Transverse colon (tissue), 4 donors: Measurements from ENCODE around the gene CFHR5. TPM values are rescaled to one million over a fixed set of nuclear protein-coding genes. Genes with fewer than 3 reads are reported as not detected.

Experiments used
- DNase-seq: peaks from one replicate; pipeline ENCODE4 v3.0.0-alpha.2; 2019
- H3K27ac ChIP-seq, 4 donors: fragments of 200-600 bp; sonication (generic); 2 replicates each; pipeline ENCODE4 v1.5.1; 2016 to 2018; ENCODE audit warnings: inconsistent platforms in 4 of 4
- H3K27me3 ChIP-seq: fragments of 200-600 bp; sonication (generic); 2 replicates; pipeline ENCODE4 v1.5.1; 2017; ENCODE audit warnings: inconsistent platforms
- H3K36me3 ChIP-seq, 4 donors: fragments of 200-600 bp; sonication (generic); 2 replicates each; pipeline ENCODE4 v1.5.1; 2017 to 2019; ENCODE audit warnings: inconsistent platforms in 4 of 4
- H3K4me1 ChIP-seq, 4 donors: fragments of 200-600 bp; sonication (generic); 2 replicates each; pipeline ENCODE4 v1.5.1; 2017 to 2020; ENCODE audit warnings: inconsistent platforms in 4 of 4
- H3K4me3 ChIP-seq, 4 donors: fragments of 200-600 bp; sonication (generic); 1 replicate in 1 of 4; 2 replicates in 3 of 4; pipeline versions ENCODE4 v1.5.1 to v1.6.1; 2017 to 2019; ENCODE audit warnings: inconsistent platforms in 4 of 4
- H3K9me3 ChIP-seq, 2 donors: fragments of 200-600 bp; sonication (generic); 2 replicates each; pipeline ENCODE4 v1.5.1; 2017 to 2019; ENCODE audit warnings: inconsistent platforms in 2 of 2
- EP300 ChIP-seq: sonication (generic); formaldehyde crosslinking; IDR thresholded peaks from one replicate; pipeline ENCODE4 v1.6.1; 2017; ENCODE audit warnings: antibody characterized with exemption, low read depth
- POLR2A ChIP-seq: fragments of 450-650 bp; IDR thresholded peaks from one replicate; pipeline ENCODE4 v1.6.1; 2016; ENCODE audit warnings: antibody characterized with exemption, mild to moderate bottlenecking, moderate library complexity
- POLR2AphosphoS5 ChIP-seq, 3 donors: sonication (generic); formaldehyde crosslinking; IDR thresholded peaks; one replicate each; pipeline ENCODE4 v1.6.1; 2016; ENCODE audit warnings: antibody characterized with exemption in 3 of 3
- WGBS, 2 donors: methylation state at CpG; one replicate each; pipeline ENCODE4 v1.1.5; 2018; ENCODE audit warnings: low coverage in 1 of 2; 5-methylcytosine and 5-hydroxymethylcytosine counted together
- in situ Hi-C, 4 donors: fragments of 200-750 bp; cut with MboI; loops; one replicate each; pipeline versions ENCODE4 v1.15.0 to v1.15.1; 2017; ENCODE audit warnings: low sequenced_read_pairs in 3 of 4, low pct_ligation_motif_present in 1 of 4, low pct_unique_long_range_greater_than_20kb in 1 of 4
- intact Hi-C: fragments of 100-400 bp; cut with DNase I; formaldehyde crosslinking; loops from one replicate; pipeline ENCODE4 v1.15.1; 2023; ENCODE audit warnings: low total_unique reads
- total RNA-seq, 4 donors: library from RNA; depleted of rRNA; stranded (reverse); fragments of >200 nt; gene quantifications; one replicate each; pipeline ENCODE4 v1.1.0, GENCODE V29; 2016
- TF ChIP-seq, protein P1 (sequence below), 5 experiments: fragments of 200-600 bp in 3 of 5; fragments of 450-650 bp in 2 of 5; sonication (generic) in 3 of 5; IDR thresholded peaks; 1 replicate in 2 of 5; 2 replicates in 3 of 5; pipeline ENCODE4 v1.5.1; 2016 to 2017; ENCODE audit warnings: antibody characterized with exemption in 5 of 5, inconsistent platforms in 3 of 5, mild to moderate bottlenecking in 2 of 5, moderate library complexity in 1 of 5

Gene CFHR5
- total RNA-seq, 4 donors from 2014 or later, result not detected

DNA sequence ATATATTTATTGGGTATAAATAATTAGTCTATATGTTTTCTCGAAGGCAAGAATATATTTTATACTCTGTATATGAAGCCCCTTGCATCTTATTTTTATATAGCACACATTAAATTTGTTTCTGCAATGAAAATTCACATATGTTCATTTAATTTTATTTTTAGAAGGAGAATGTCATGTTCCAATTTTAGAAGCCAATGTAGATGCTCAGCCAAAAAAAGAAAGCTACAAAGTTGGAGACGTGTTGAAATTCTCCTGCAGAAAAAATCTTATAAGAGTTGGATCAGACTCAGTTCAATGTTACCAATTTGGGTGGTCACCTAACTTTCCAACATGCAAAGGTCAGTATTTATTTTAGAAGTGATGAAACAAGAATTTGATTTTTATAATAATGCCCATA, 16.6 kb downstream of the CFHR5 start:
- Histone ChIP-seq H3K36me3 (no peaks in the 10 kb centered on the region), H3K27ac (no peak overlapping the region), H3K9me3 (no peaks in the 10 kb centered on the region), H3K4me1 (no peaks in the 10 kb centered on the region), H3K27me3 (no peaks in the 10 kb centered on the region), H3K4me3 (no peak overlapping the region)
- no peak for TF ChIP-seq EP300
- no peak for TF ChIP-seq POLR2AphosphoS5 (IDR thresholded peaks at IDR 0.05)
- TF ChIP-seq POLR2A, result no peak
- TF ChIP-seq, protein P1, sequence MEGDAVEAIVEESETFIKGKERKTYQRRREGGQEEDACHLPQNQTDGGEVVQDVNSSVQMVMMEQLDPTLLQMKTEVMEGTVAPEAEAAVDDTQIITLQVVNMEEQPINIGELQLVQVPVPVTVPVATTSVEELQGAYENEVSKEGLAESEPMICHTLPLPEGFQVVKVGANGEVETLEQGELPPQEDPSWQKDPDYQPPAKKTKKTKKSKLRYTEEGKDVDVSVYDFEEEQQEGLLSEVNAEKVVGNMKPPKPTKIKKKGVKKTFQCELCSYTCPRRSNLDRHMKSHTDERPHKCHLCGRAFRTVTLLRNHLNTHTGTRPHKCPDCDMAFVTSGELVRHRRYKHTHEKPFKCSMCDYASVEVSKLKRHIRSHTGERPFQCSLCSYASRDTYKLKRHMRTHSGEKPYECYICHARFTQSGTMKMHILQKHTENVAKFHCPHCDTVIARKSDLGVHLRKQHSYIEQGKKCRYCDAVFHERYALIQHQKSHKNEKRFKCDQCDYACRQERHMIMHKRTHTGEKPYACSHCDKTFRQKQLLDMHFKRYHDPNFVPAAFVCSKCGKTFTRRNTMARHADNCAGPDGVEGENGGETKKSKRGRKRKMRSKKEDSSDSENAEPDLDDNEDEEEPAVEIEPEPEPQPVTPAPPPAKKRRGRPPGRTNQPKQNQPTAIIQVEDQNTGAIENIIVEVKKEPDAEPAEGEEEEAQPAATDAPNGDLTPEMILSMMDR (IDR thresholded peaks at IDR 0.05), result no peak
- intact Hi-C loops (no loop called here), in situ Hi-C loops (no loop called here)
- WGBS, 2 donors, result 63 to 66% methylated on average over 2 of the region's 2 CpGs
- no peak for DNase-seq

DNA sequence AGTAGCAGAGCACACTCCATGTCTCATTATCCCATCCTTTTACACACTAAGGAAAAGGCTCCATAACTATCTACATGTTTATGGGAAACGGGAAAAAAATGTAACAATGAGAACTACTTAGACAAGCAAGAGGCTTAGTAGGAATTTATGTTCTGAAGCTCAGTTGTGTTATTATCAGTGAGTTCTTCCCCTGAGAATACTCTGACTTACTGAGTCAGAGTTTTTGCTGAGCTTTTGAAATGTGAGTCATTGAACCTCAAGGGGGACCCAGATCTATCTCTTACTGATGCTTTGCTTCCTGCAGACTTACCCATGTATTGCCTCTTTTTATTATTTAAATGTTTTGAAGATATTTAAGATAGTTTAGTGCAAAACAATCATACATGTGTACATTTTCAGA, 20.1 kb downstream of the CFHR5 start:
- in situ Hi-C loops (no loop called here), intact Hi-C loops (no loop called here)
- TF ChIP-seq, protein P1 (IDR thresholded peaks at IDR 0.05), result no peak
- TF ChIP-seq POLR2A, result no peak
- TF ChIP-seq POLR2AphosphoS5 (IDR thresholded peaks at IDR 0.05), result no peak
- TF ChIP-seq EP300, result no peak
- WGBS, 2 donors, result 68 to 80% methylated on average over 1 of the region's 1 CpG
- Histone ChIP-seq H3K36me3 (no peaks in the 10 kb centered on the region), H3K27me3 (no peaks in the 10 kb centered on the region), H3K27ac (no peak overlapping the region), H3K4me3 (no peak overlapping the region), H3K4me1 (no peaks in the 10 kb centered on the region), H3K9me3 (no peaks in the 10 kb centered on the region)
- DNase-seq, result no peak

DNA sequence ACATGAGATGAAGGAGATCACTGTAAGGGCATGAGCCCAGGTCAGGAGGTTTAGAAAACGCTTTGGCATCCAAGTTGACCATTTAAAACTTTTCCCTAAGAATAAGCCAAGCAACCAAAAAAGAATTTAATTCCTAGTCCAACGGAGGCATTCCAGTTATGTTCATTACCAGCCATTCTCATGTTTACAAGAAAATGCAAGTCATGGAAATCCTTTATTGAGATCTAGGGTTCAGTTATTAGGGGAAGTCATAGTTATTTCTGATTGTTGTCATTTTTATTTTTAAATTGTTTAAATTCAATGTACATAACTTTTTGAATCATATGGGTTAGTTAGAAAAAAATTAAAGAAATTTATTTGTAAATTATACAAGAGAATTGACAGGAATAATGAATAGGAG, 24.5 kb downstream of the CFHR5 start:
- intact Hi-C loops, result no loop called here
- H3K4me1 ChIP-seq, result no peaks in the 10 kb centered on the region
- H3K27me3 ChIP-seq, result no peaks in the 10 kb centered on the region
- H3K4me3 ChIP-seq, result no peak overlapping the region
- in situ Hi-C loops, result no loop called here
- H3K27ac ChIP-seq, result no peak overlapping the region
- H3K9me3 ChIP-seq, result no peaks in the 10 kb centered on the region
- TF ChIP-seq POLR2AphosphoS5 (IDR thresholded peaks at IDR 0.05), result no peak
- TF ChIP-seq POLR2A, result no peak
- TF ChIP-seq, protein P1 (IDR thresholded peaks at IDR 0.05), result no peak
- no peak for TF ChIP-seq EP300
- 83 to 89% methylated on average over 2 of the region's 2 CpGs for WGBS, 2 donors
- H3K36me3 ChIP-seq, result no peaks in the 10 kb centered on the region
- DNase-seq, result no peak

DNA sequence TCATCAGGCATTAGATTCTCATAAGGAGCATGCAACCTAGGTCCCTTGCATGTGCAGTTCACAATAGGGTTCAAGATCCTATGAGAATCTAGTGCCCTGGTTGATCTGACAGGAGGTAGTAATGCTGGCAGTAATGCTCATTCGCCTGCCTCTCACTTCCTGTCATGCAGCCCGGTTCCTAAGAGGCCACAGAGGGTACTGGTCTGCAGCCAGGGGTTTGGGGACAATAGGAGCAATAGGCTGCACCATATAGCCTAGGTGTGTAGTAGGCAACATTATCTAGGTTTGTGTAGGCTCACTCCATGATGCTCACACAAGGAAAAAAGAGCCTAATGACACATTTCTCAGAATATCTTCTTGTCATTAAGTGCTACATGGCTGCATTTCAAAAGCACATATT, 25.8 kb downstream of the CFHR5 start:
- 78% methylated on average over 2 of the region's 2 CpGs; no CpG with 5 or more reads in 1 of the 2 donors for WGBS, 2 donors
- DNase-seq, result no peak
- H3K36me3 ChIP-seq, result no peaks in the 10 kb centered on the region
- H3K27ac ChIP-seq, result no peak overlapping the region
- no peak for TF ChIP-seq POLR2AphosphoS5 (IDR thresholded peaks at IDR 0.05)
- H3K9me3 ChIP-seq, result no peaks in the 10 kb centered on the region
- in situ Hi-C loops, result no loop called here
- H3K4me3 ChIP-seq, result no peak overlapping the region
- intact Hi-C loops, result no loop called here
- H3K4me1 ChIP-seq, result no peaks in the 10 kb centered on the region
- no peaks in the 10 kb centered on the region for H3K27me3 ChIP-seq

DNA sequence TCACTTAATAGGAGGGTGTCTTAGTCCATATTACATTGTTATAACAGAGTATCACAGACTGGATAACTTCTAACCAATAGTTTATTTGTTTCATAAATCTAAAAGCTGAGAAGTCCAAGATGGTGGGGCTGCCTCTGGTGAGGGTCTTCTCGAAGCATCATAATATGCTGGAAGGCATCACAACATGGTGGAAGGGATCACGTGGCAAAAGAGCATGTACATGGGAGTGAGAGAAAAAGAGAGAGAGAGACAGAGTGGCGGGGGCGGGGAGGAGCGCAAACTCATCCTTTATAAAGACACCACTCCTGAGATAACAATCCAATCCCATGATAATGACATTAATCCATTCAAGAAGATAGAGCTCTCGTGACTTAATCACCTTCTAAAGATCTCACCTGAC, 31.5 kb downstream of the CFHR5 start:
- no peaks in the 10 kb centered on the region for H3K4me1 ChIP-seq
- 74 to 88% methylated on average over 3 to 6 of the region's 6 CpGs for WGBS, 2 donors
- DNase-seq, result no peak
- H3K27ac ChIP-seq, result no peak overlapping the region
- no peaks in the 10 kb centered on the region for H3K36me3 ChIP-seq
- peaks cover 0 to 3% of the 10 kb centered on the region in 2 donors for H3K9me3 ChIP-seq
- intact Hi-C loops, result no loop called here
- in situ Hi-C loops, result no loop called here
- no peaks in the 10 kb centered on the region for H3K27me3 ChIP-seq
- no peak overlapping the region for H3K4me3 ChIP-seq
- TF ChIP-seq, protein P1 (IDR thresholded peaks at IDR 0.05), result no peak
- TF ChIP-seq POLR2AphosphoS5 (IDR thresholded peaks at IDR 0.05) (no peak), EP300 (no peak), POLR2A (no peak)
